Stimulated activated CD4-positive, alpha-beta T cell treated with anti-CD3 and anti-CD28 coated beads, Interleukin-15, amount 100 ng/mL, for 1 hour (primary cell): ENCODE results near the gene CAMK1D.
A peak's percentile ranks its signal among the peaks of the same experiment; 100 is the strongest.

Experiments
- DNase-seq, 2 donors: peaks; one replicate each; pipeline ENCODE4 v3.0.0-alpha.2; 2020; ENCODE audit warnings: low read depth in 1 of 2, low spot score in 1 of 2

Gene CAMK1D

GRCh38 chr10:12617191-12618175 lies 268.1 kb downstream of the CAMK1D start:
- no peak for DNase-seq

- no peak for DNase-seq
Measured at GRCh38 chr10:12622016-12622415, 272.7 kb downstream of the CAMK1D start.

- no peak for DNase-seq
Measured at GRCh38 chr10:12622691-12623090, 273.3 kb downstream of the CAMK1D start.

GRCh38 chr10:12625393-12626023 lies 276.2 kb downstream of the CAMK1D start:
- DNase-seq: no peak

GRCh38 chr10:12628153-12628552 lies 278.8 kb downstream of the CAMK1D start:
- DNase-seq: no peak

GRCh38 chr10:12628964-12629766 lies 279.8 kb downstream of the CAMK1D start:
- DNase-seq: no peak

- DNase-seq: no peak
Measured at GRCh38 chr10:12629767-12630165, 280.4 kb downstream of the CAMK1D start.

GRCh38 chr10:12631216-12631615 lies 281.9 kb downstream of the CAMK1D start:
- no peak for DNase-seq

GRCh38 chr10:12631787-12632562 lies 282.6 kb downstream of the CAMK1D start:
- DNase-seq: no peak

- DNase-seq: no peak
Measured at GRCh38 chr10:12633776-12634620, 284.7 kb downstream of the CAMK1D start.

- no peak for DNase-seq
Measured at GRCh38 chr10:12634621-12634931, 285.2 kb downstream of the CAMK1D start.

- DNase-seq: peak in 1 of 2 donors; percentile 15
Measured at GRCh38 chr10:12635127-12635541, 285.8 kb downstream of the CAMK1D start.

- DNase-seq: no peak
Measured at GRCh38 chr10:12636571-12636970, 287.2 kb downstream of the CAMK1D start.

- DNase-seq: no peak
Measured at GRCh38 chr10:12637649-12638048, 288.3 kb downstream of the CAMK1D start.

GRCh38 chr10:12638103-12638502 lies 288.8 kb downstream of the CAMK1D start:
- no peak for DNase-seq

- DNase-seq: no peak
Measured at GRCh38 chr10:12638781-12639180, 289.4 kb downstream of the CAMK1D start.

- no peak for DNase-seq
Measured at GRCh38 chr10:12639996-12640944, 290.9 kb downstream of the CAMK1D start.

GRCh38 chr10:12642036-12642435 lies 292.7 kb downstream of the CAMK1D start:
- no peak for DNase-seq

- no peak for DNase-seq
Measured at GRCh38 chr10:12643279-12643678, 293.9 kb downstream of the CAMK1D start.
